GM19240 (cell line): Measurements from ENCODE around the gene TMEM232.

Experiments
- DNase-seq: peaks from one replicate; pipeline ENCODE4 v3.0.0; 2011; ENCODE audit warnings: low spot score; ENCODE audit not compliant: insufficient read length

Gene TMEM232

DNA sequence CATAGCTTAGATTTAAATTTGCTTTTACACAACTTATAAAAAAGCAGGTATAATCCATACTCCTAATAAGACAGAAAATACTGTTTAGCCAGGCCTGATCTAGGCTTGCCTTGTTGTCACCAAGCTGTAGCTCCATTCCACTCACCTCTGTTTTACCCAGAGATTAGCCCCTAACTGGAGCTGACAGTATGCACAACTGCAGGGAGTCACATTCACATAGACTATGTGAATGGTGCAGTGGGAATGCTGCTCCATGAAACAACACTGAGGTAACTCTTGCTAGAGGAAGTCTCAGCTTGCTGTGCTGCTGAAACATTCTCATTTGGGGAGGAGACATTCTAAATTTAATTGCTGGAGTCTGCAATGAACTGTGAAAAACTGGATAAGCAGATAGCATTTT lies 209.1 kb downstream of the TMEM232 start:
- no peak for DNase-seq

- DNase-seq: no peak
Observed at GRCh38 chr5:110514030-110514429, 212.4 kb downstream of the TMEM232 start.

DNA sequence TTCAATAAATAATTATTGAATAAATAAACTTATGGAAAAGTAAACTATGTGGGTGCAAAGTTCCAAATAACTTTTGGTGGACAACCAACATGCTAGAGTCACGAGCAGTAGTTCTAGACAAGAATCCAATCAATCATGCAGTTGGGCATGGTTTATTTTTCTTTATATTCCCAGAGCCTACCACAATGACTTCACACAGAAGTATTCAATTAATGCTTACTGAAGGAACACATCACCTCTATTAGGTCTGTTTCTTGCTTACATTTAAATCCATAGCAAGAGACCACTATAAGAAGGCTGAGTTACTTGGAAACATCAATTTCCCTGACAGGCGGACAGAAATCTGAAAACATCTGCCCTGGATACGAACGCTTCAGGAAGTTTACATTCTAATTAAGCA lies 214.2 kb downstream of the TMEM232 start:
- DNase-seq: no peak

GRCh38 chr5:110510146-110510545 lies 216.3 kb downstream of the TMEM232 start:
- no peak for DNase-seq

DNA sequence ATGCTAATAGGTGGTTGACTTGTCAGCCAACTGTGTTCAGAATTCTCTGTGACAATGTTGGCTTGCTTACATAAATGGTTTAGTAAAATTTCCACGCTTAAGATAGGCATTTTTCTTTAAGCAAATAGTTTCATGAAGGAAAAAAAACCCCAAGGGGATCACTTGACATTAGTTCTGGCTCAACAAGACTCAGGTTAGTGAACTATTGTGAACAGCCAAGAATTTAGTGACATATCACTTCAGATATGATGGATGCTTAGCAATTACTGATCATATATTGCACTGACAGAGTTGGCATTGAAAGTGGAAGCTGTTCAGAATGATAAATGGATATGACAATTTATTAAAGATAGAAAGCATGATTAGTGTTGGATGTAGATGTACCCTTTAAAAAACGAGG lies 218.5 kb downstream of the TMEM232 start:
- no peak for DNase-seq

DNA sequence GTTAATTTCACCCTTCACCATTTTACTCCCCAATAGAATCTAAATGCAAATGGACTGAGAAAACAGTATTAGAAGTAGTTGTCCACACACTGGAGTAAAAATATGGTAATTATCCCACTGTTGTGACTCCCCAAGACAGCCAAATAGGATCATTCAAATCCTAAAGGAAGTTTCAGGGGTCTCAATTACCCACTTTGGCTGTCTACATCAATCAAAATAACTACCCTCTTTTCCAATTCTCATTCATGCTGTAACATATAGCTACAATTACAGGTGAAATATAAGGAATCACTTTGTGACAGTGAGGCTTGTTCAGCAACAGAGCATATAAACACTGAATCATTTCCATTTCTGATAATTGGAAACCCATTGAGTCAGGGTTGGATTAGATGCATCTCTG lies 220.1 kb downstream of the TMEM232 start:
- no peak for DNase-seq

- DNase-seq: no peak
Observed at GRCh38 chr5:110496276-110496675, 230.2 kb downstream of the TMEM232 start.

- no peak for DNase-seq
Observed at GRCh38 chr5:110492446-110492845, 234.0 kb downstream of the TMEM232 start.

DNA sequence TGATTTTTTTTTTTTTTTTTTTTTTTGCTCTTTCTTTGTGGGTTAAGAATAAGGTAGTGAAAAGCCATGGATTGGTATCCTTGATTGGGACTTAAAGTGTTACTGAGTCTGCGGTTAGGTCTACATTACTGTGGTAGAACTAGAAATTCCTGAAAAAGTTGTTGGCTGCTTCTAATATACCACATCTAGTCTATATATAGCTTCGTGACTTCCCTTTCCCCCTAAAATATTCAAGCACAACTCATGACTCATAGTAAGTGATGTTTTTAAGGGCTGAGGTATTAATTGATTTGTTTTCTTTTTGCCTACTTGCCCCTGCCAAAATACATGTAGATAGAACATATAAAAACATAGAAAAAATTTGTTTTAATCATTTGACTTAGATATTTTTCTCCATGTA lies 247.6 kb downstream of the TMEM232 start:
- no peak for DNase-seq

- no peak for DNase-seq
Observed at GRCh38 chr5:110477911-110478310, 248.6 kb downstream of the TMEM232 start.

- DNase-seq: no peak
Observed at GRCh38 chr5:110476164-110476563, 250.3 kb downstream of the TMEM232 start.

- no peak for DNase-seq
Observed at GRCh38 chr5:110475529-110475928, 250.9 kb downstream of the TMEM232 start.

DNA sequence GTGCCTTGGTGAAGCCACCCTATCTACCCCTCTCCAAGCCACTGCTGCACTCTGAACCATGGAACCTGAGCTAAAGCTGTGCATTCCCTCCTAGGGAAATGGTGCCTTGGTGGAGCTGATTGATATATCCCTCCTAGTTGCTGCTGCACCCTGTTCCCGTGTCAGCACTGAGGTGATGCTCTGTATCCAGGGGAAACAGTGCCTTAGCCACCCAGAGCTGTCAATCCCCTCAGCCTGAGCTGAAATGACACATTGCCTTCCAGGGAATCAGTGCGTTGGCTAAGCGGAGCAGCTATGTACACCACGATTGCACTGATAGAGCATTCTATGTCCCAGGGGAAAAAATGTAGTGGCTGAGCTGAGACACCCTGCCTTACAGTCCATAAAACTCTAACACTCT lies 257.0 kb downstream of the TMEM232 start:
- DNase-seq: no peak

DNA sequence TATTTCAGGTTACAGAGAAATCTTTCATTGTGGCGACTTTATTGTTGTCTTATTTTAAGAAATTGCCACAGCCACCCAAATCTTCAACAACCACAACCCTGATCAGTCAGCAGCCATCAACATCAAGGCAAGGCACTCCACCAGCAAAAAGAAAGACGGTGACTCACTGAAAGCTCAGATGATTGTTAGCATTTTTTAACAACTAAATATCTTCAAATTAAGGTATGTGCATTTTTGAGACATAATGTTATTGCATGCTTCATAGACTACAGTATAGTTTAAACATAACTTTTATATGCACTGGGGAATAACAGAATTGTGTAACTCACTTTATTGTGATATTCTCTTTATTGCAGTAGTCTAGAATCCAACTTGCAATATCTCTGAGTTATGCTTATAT lies 263.4 kb downstream of the TMEM232 start:
- no peak for DNase-seq

GRCh38 chr5:110460837-110461236 lies 265.6 kb downstream of the TMEM232 start:
- no peak for DNase-seq

DNA sequence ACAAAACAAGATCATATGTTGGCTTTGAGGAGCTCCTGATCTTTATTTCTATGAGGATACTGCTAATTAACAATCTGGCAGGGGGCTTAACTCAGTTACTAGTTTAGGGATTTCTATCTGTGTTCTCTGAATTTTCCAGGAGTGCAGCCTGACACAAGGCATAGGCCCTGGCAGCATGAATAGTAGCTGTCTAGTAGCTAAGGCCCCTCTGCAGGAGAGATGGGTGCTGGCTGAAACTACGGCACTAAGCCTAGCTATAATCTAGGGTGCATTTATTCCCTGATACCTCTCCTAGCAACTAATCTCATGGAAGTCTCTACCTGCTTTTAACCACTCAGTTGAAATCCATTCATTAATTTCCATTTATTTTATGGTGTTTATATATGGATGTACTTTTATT lies 268.2 kb downstream of the TMEM232 start:
- no peak for DNase-seq

GRCh38 chr5:110442856-110443255 lies 283.6 kb downstream of the TMEM232 start:
- DNase-seq: no peak

DNA sequence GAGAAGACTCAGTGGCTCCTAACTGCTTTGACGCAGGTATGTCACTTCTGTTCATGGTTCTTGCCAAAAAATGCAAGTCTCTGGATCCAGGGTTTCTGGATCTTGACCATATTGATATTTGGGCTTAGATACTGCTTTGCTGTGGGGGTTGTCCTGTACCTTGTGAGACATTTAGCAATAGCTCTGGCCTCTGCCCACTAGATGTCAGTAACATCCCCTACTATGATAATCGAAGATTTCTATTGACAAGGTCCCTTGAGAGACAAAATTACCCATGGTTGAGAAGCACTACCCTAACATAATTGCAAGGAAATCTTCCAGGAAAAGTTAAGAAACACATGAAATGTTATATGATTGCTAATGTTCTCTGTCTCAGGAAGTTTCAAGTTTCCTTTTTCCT lies 285.4 kb downstream of the TMEM232 start:
- no peak for DNase-seq

DNA sequence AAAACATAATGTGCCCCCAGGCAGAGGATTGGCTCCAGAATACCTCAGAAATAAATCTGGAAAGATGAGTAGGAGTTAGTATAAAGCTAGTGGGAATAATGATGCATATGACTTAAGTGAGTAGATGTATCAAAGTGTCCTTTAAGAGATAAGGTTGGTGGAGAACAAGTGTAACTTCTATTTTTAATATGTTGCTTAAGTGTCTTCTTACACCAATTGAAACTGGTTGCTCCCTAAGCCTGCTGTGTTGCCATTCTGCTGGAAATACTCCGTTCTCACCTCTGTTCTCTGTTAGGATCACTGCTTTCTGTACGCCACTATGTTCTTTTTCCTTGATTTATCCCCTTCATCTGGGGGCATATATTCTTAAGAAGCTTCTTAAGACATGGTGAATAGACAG lies 286.4 kb downstream of the TMEM232 start:
- DNase-seq: no peak

DNA sequence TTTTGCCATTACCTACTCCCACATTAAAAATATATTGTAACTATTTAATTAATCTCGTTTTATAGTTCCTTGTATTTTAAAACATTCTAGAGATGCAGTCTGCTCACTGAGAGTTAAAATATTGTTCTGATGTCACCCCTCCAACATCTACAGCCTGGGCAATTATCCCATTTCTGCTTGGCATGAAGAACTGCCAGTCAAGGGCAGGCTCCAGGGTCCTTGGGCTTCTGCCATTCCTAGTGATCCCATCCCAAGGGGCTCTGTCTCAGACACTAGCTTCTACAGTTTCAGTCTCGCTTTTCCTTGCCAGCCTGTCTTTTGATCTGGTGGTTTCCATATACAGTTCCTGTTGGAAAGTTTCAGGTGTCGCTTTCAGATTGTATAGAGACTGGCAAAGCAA lies 287.2 kb downstream of the TMEM232 start:
- no peak for DNase-seq

DNA sequence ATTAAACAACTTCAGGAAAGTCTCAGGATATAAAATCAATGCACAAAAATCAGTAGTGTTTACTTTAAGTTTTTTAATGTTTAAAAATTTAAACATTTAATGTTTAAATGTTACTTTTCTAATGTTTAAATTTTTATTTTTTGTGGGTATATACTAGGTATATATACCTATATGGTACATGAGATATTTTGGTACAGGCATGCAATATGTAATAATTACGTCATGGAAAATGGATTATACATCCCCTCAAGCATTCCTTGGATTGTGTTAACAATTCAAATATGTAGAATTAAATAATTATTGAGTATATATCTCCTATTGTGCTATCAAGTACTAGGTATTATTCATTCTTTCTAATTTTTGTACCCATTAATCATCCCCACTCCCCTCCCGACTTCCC lies 291.3 kb downstream of the TMEM232 start:
- DNase-seq: no peak

GRCh38 chr5:110431603-110432002 lies 294.9 kb downstream of the TMEM232 start:
- no peak for DNase-seq

DNA sequence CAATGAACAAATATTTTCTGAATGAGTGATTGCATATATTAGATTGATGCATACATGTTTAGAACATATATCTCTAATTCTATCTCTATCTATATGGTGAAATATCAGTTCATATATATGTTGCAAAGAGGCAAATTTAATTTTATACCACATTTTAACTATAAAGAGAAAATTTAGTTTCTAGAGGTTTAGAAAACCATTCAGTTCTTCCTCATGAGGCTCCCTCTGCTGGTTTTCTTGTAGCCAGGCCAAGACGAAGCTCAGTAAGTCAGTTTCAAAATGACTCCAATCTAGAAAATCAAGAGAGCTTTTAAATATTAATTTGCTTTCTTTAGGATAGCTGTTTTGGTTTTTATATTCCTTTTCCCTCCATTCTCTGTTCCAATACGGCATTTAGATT lies 312.1 kb downstream of the TMEM232 start:
- DNase-seq: no peak

DNA sequence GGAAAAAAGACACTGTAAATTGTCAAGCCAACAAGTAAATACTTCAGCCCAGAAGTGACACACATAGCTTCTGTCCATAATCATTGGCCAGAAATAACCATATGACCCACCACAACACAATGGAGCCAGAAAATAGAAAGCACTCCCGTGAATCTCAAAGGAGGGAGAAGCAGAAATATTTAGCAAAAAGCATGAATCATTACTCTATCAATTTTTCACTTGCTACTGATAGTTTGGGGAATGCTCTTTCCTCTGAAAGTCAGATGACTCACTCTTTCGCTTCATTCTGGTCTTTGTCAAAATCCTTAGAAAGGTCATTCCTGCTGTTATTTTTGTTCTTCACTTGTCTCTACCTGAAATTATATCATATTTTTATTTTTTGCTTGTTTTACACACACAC lies 312.6 kb downstream of the TMEM232 start:
- DNase-seq: no peak

DNA sequence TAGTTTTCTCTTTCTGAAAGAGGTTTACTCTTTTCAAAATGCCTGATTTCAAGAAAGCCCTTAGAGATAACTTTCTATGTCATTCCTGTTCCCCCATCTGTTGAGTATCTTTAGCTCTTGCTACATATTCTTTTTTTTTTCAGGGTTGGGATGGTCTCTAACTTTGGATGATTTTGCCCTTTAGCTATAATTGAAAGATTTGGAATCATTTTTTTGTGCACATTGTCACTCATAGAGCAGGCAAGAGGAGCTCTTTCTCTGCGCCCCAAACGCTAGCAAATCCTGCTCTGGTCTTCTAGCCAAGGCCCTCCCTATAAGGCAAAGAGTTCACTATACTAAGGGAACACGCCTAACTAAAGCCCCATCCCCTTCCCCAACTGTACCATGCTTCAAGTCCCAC lies 316.9 kb downstream of the TMEM232 start:
- DNase-seq: no peak
